Vagina (tissue), 2 donors: ENCODE data around the gene DDA1.

Experiments
- CTCF ChIP-seq, 3 experiments: fragments of 450-650 bp in 2 of 3; fragments of 200-600 bp in 1 of 3; sonication (generic) in 1 of 3; IDR thresholded peaks; one replicate each; pipeline ENCODE4 v1.5.1; 2017 to 2019; ENCODE audit warnings: antibody characterized with exemption in 3 of 3, mild to moderate bottlenecking in 2 of 3, moderate library complexity in 2 of 3
- POLR2A ChIP-seq, 2 donors: fragments of 450-650 bp; IDR thresholded peaks; one replicate each; pipeline ENCODE4 v1.6.1; 2017; ENCODE audit warnings: antibody characterized with exemption in 2 of 2, mild to moderate bottlenecking in 2 of 2, moderate library complexity in 2 of 2

GRCh38 chr19:17289489-17289888, 19.9 kb upstream of the DDA1 start:
- TF ChIP-seq CTCF (IDR thresholded peaks at IDR 0.05) (no peak), POLR2A (IDR thresholded peaks at IDR 0.05) (no peak)
